ENCODE data around the gene LMOD3.
A peak's percentile ranks its signal among the peaks of the same experiment; 100 is the strongest.

Gene LMOD3

DNA sequence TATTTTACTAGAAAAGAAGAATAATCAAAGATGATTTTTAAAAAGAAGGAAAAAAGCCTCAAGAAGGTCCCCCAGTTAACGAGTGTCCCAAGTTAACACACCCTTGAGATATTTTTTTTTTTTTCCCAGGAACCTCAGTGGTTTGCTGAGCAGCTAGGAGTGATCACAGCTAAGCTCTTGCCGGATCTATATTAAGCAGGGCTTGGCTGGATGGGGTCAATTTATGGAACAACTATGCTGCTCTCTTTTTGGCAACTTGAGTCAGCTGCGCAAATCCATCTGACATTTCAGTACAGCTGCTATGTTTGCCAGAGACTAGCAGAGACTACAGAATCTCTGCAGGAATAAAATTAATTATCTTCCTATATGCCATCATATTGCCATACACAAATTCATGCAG, at the start of gene LMOD3:
Gene LMOD3, minus strand, starts transcription at position 193 of the 400 bp plus-strand sequence. CDS start 209 bp downstream, outside the sequence.
- DNase-seq (ENCODE audit: low spot score): no peak

DNA sequence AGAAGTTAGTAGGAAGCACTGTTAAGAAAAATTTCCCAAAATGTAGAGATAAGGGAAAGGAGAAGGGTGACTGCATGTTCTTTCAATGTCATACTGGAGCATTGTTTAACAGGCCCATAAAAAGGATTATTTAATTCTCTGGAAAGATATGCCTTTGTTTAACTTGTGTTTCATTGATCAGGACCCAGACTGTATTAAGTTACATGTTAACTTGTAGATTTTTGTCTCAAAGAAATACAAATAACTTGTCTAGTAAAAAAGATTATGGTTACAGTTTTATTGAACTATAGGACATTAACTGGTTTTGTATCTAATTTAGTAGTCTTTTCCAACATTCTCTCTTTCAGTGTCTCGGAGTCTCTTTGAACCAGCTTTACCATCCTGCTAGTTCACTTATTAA, 49.7 kb upstream of the LMOD3 start:
- no peak for DNase-seq (ENCODE audit: low spot score)

DNA sequence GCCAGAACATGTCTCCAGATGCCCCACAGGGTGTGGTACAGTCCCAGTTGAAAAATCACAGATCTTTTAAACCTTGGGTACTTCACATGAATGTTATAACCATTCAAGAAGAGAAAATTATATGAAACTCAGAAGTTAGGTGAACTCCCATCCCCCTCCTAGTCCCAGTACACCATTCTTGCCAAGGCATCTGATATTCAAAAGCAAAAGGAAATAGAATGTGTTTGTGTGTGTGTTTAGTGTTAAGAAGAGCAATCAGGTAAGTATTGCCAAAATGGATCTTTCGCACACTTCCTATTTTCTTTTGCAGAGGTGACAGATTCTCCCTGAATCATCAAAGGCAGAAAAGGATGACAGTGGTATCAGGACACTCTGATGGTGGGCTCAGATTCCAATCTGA, 44.1 kb upstream of the LMOD3 start:
- DNase-seq (ENCODE audit: low spot score): no peak

DNA sequence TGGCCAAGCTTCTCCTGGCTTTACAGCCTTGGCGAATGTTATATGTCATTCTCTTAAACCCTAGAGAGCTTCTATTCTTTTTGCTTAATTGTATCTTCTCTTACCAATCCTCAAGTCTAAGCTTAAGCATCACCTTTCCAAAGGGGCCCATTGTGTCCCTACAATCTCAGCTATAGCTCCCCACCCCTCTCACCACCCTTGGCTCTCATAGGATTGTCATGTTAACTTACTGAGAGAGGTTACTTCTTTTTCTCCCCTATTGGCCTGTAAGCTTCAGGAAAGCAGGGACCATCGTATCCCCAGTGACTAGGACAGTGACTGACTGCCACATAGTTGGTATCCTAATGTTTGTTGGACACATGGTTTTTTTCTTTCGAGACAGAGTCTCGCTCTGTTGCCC, 43.3 kb upstream of the LMOD3 start:
- no peak for DNase-seq (ENCODE audit: low spot score)

GRCh38 chr3:69164296-69164695, 41.9 kb upstream of the LMOD3 start:
- DNase-seq (ENCODE audit: low spot score): no peak

DNA sequence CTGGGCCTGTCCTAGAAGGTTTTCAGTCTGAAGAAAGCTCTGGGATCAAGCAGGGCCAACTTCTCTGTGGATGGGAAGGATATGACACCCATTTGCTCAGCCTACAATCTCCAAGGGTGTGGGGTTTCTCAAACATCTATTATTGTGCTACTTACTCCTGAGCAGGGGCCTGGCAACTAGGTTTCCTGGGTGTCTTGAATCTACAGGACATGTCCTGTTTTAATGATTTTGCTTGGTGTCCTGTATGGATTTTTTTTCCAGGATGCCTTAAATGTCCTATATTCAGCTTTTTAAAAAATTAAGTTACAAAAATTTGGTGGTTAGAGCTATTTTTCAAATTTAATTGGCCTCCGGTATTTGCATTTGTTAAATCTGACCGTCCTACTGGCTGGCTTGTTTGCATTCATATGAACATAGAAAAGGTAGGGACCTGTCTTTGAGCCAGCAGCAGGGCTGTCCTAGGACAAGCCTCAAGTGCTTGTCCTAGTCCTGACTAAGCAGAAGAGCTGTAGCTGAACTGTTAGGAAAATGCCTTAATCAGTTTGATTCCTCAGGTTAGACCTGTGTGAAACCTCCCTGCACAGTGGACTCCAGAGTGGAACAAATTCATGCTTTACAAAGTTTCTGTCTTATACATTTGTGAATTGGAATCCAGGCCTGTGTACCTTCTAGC, 40.0 kb upstream of the LMOD3 start:
- no peak for DNase-seq (ENCODE audit: low spot score)

GRCh38 chr3:69161587-69162307, 39.4 kb upstream of the LMOD3 start:
- DNase-seq (ENCODE audit: low spot score): peak; percentile 58

- DNase-seq (ENCODE audit: low spot score): no peak
Observed at GRCh38 chr3:69160525-69160924, 38.1 kb upstream of the LMOD3 start.

GRCh38 chr3:69160107-69160506, 37.7 kb upstream of the LMOD3 start:
- DNase-seq (ENCODE audit: low spot score): no peak

GRCh38 chr3:69149586-69149985, 27.2 kb upstream of the LMOD3 start:
- DNase-seq (ENCODE audit: low spot score): no peak

- no peak for DNase-seq (ENCODE audit: low spot score)
Observed at GRCh38 chr3:69145688-69146087, 23.3 kb upstream of the LMOD3 start.

DNA sequence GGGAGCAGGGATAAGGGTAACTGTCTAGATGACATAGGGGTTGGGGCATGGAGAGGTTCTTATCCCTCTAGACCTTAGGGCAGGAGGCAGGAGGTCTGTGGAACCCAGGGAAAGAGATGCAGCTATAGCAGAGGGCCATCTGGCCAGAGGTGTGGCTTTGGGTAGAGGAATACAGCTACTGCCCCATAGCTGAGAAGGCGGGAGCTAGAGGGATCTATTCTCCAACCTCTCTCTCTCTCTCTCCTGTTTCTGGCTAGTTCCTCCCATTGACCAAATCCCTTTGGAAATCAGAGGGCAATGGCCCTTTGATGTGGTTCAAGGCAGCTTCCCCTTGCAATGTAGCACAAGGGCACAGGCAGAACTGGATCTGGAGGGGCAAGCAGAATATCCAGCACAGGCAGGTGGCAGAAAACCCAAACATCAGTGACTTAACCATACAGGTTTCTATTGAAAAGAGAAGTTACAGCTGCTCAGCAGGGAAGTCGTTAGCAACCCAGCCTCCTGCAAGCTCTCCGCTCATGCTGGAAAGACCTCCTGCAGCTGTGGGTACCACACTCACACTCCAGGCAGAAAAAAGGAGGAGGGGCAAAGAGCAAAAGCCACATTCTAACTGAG, 22.3 kb upstream of the LMOD3 start:
- no peak for DNase-seq (ENCODE audit: low spot score)

DNA sequence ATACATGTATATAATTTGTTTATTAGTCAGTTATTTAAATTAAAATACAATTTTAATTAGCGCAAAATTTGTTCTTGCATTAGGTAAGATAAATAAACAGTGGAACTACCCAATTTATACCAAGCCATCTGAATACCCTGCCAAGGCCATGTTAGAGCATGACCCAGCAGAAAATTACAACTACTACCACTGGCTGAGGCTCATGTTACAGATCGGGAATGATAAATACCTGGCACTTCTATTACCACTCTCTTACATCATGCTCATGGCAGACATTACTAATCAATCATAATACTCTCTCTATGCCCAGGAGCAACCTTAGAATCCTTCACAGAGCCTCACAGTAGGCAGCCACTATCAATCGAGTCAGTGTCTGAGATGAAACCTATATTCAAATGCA, 21.2 kb upstream of the LMOD3 start:
- no peak for DNase-seq (ENCODE audit: low spot score)

DNA sequence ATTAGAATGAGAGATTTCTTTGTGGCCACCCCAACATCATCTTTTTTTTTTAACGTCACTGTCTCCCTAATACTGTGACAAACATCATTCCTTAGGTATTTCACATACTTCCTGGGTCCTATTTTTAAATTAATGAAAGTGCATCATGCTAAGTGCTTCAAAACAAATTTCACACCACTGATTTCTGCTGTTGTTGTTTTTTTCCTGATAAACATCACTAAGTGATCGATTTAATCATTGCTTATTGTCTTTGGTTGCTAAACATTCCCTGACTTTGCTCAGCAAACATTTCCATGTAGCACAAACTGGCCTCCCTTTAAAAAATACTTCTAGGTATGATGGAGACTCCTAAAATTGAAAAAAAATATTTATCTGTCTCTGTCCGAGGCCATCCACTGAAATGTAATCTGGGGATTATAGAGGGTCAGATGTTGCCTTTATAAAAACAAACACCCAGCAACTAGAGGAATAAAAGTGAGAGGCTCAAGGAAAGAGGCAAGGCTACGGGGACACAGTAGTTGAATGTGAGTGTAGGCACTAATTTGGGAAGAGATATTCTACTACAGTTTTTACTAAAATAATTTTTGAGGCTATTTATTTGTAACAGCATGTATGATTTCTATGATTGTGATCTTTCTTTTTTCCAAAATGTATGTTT, 20.5 kb upstream of the LMOD3 start:
- no peak for DNase-seq (ENCODE audit: low spot score)

- no peak for DNase-seq (ENCODE audit: low spot score)
Observed at GRCh38 chr3:69142090-69142489, 19.7 kb upstream of the LMOD3 start.

DNA sequence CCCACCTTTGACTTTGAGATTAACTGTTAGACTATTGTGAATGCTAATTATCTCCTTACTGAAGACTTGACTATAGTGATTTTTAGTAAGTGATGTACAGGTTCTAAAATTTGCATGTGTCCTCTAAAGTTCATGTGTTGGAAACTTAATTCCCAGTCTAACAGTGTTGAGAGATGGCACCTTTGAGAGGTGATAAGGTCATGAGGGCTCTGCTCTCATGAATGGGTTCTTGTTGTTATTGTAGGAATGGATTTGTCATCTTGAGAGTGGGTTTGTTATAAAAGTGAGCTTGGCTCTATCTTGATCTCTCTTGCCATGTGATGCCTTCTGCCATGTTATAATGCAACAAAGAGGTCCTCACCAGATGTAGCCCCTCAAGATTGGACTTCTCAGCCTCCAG, 18.9 kb upstream of the LMOD3 start:
- DNase-seq (ENCODE audit: low spot score): no peak

- DNase-seq (ENCODE audit: low spot score): no peak
Observed at GRCh38 chr3:69137412-69137811, 15.0 kb upstream of the LMOD3 start.

- DNase-seq (ENCODE audit: low spot score): no peak
Observed at GRCh38 chr3:69137005-69137404, 14.6 kb upstream of the LMOD3 start.

GRCh38 chr3:69130689-69131088, 8.3 kb upstream of the LMOD3 start:
- no peak for DNase-seq (ENCODE audit: low spot score)

GRCh38 chr3:69129531-69129930, 7.1 kb upstream of the LMOD3 start:
- DNase-seq (ENCODE audit: low spot score): no peak

- DNase-seq (ENCODE audit: low spot score): no peak
Observed at GRCh38 chr3:69128509-69128908, 6.1 kb upstream of the LMOD3 start.

- DNase-seq (ENCODE audit: low spot score): no peak
Observed at GRCh38 chr3:69126999-69127398, 4.6 kb upstream of the LMOD3 start.

DNA sequence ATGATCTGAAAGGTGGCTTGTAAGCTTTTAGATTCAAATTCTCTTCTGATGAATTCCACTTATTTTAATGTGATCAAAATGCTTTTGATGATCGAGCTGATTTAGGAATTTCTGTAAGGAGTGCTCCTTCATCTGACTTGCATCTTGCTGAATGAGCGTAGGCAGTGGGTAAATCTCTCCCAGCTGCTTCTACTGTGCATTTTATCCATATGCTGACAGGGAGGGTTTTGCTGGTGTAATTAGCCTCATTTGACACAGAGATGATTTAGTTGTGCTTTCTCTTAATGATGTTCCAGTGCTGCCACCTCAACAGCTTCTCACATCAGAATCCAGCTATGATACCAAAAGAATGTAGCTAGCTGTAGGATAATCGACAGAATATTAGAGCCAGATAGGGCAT, 3.8 kb upstream of the LMOD3 start:
- no peak for DNase-seq (ENCODE audit: low spot score)

Measured in cerebellar cortex (tissue), 1 donor.